ENCODE data around the gene APOE.

Gene APOE

GRCh38 chr19:44869733-44870470 lies 35.7 kb upstream of the APOE start:
- TF ChIP-seq TOX (CRISPR knock-in tag; IDR thresholded peaks at IDR 0.05; ENCODE audit: borderline replicate concordance) (no peak), BACH2 (CRISPR knock-in tag; IDR thresholded peaks at IDR 0.05; ENCODE audit: borderline replicate concordance) (no peak), PATZ1 (CRISPR knock-in tag; IDR thresholded peaks at IDR 0.05; ENCODE audit: borderline replicate concordance) (no peak), ESRRG (CRISPR knock-in tag; IDR thresholded peaks at IDR 0.05) (no peak), GLIS3 (CRISPR knock-in tag; IDR thresholded peaks at IDR 0.05) (no peak), ZC3H10 (CRISPR knock-in tag; IDR thresholded peaks at IDR 0.05) (no peak), ZFP3 (CRISPR knock-in tag; IDR thresholded peaks at IDR 0.05) (no peak), RARB (CRISPR knock-in tag; IDR thresholded peaks at IDR 0.05) (no peak), ZFP30 (CRISPR knock-in tag; IDR thresholded peaks at IDR 0.05) (no peak), POU6F1 (CRISPR knock-in tag; IDR thresholded peaks at IDR 0.05; ENCODE audit: borderline replicate concordance, low read depth) (no peak), ZNF8 (CRISPR knock-in tag; IDR thresholded peaks at IDR 0.05) (no peak), SNAI2 (CRISPR knock-in tag; IDR thresholded peaks at IDR 0.05) (no peak), ZNF565 (CRISPR knock-in tag; conservative IDR thresholded peaks at IDR 0.05; ENCODE audit: low read depth) (no peak), ISL1 (CRISPR knock-in tag; IDR thresholded peaks at IDR 0.05) (no peak), TCF4 (CRISPR knock-in tag; IDR thresholded peaks at IDR 0.05; ENCODE audit: borderline replicate concordance) (no peak), TSHZ2 (CRISPR knock-in tag; IDR thresholded peaks at IDR 0.05) (no peak), CSDC2 (CRISPR knock-in tag; IDR thresholded peaks at IDR 0.05) (no peak), PPARA (CRISPR knock-in tag; IDR thresholded peaks at IDR 0.05; ENCODE audit: borderline replicate concordance) (no peak)
- TF ChIP-seq, protein P1, sequence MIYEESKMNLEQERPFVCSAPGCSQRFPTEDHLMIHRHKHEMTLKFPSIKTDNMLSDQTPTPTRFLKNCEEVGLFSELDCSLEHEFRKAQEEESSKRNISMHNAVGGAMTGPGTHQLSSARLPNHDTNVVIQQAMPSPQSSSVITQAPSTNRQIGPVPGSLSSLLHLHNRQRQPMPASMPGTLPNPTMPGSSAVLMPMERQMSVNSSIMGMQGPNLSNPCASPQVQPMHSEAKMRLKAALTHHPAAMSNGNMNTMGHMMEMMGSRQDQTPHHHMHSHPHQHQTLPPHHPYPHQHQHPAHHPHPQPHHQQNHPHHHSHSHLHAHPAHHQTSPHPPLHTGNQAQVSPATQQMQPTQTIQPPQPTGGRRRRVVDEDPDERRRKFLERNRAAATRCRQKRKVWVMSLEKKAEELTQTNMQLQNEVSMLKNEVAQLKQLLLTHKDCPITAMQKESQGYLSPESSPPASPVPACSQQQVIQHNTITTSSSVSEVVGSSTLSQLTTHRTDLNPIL (CRISPR knock-in tag; IDR thresholded peaks at IDR 0.05; ENCODE audit: low read depth): no peak
- ATAC-seq: peak; percentile 64

DNA sequence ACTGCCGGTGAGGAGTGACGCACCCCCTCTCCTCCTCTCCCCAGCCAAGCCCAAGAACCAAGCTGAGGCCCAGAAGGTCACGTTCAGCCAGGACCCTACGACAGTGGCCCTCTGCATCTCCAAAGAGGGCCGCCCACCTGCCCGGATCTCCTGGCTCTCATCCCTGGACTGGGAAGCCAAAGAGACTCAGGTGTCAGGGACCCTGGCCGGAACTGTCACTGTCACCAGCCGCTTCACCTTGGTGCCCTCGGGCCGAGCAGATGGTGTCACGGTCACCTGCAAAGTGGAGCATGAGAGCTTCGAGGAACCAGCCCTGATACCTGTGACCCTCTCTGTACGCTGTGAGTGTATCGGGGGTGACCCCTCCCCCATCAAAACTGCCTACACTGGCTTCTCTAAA lies 33.8 kb upstream of the APOE start:
- ATAC-seq: no peak

More for the DNA sequence above, 33.8 kb upstream of the APOE start:
- TF ChIP-seq ZNF70 (CRISPR knock-in tag; IDR thresholded peaks at IDR 0.05) (no peak), PATZ1 (CRISPR knock-in tag; IDR thresholded peaks at IDR 0.05; ENCODE audit: borderline replicate concordance) (no peak), BACH2 (CRISPR knock-in tag; IDR thresholded peaks at IDR 0.05; ENCODE audit: borderline replicate concordance) (no peak)
- TF ChIP-seq, protein P1 (CRISPR knock-in tag; IDR thresholded peaks at IDR 0.05; ENCODE audit: low read depth): no peak
